GM21528 (cell line): Measurements from ENCODE around the gene MYRFL.
A peak's percentile ranks its signal among the peaks of the same experiment; 100 is the strongest.

Source experiments
- ATAC-seq: cut with Tn5 transposase; IDR thresholded peaks from one replicate; pipeline ENCODE4 v1.9.1; 2021; ENCODE audit warnings: mild to moderate bottlenecking, moderate library complexity; ENCODE audit not compliant: unreplicated experiment, low FRiP score

MYRFL gene

DNA sequence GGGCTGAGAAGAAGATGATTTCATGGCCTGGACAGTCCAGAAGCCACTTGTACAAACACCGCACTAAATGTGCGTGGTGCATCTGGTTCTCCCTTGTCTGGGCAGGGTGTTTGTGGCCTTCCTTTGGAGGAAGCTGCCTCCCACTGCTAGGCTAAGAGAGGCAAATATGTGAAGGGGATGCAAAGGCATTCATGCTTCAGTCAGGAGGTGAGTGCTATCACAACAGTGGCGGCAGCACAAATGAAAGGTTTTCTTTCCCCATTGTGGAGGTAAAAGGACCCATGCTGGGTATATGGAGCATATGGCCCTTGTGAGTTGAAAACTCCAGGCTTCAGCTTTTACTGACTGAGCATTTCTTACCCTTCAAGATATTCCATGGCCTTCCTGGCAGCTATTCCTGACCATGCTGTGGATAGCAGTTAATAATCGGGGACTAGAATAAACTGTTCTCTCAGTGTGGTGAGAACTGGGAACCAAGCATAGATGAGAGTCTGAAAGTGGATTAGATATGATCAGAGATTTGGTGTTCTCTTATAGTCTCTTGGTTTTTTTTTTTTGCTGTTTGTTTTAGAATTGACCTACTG lies 69.9 kb downstream of the MYRFL start:
- ATAC-seq = no peak

DNA sequence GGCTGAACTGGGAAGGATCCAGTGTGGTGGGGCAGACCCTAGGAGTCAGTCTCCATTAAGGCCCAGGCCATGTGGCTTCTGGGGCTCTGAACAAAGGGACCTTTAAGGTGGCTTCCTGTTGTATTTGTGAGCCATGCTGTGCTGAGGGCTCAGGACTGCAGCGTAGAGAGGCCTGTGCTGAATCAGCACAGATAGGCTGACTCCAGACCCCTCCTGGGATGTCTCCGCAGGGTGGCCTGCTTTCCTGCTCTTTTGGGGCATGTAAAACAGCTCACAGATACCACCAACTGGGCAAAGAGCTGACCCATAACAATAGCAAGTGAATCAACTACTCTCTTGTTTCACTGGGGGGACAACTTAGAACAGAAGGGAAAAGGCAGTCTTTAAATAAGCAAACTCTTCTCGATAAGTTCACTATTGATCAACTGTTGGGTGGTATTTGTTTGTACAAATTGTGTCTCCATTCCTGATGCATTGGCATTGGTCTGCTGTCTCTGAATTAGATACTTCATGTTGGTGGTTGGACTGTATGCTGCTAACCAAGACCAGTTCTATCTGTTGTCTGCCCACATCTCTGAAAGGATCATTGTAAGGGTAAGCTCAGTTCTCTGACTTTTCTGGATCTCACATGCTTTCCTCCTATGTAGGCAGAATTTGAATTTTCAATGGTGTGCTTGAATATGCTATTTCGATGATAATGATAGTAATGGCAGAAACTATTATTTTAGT lies 71.8 kb downstream of the MYRFL start:
- ATAC-seq = no peak

DNA sequence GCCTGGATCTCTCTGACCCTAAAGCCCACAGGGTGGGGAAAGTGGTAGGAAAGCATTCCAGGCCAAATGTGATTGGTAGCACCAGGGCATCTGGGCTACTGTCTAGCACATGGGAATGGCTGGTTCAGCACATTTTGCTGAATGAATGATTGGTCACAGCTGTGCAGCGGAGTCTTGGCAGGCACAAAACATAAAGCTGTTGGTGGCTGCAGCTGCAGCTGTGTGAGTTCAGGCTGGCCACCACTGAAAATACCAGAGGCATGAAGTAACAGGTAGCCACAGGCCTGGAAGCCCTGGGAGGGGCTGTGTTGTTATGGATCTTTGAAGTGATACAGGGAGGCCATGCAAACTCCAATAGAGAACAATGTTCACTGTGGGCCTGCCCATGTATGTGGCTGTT lies 72.7 kb downstream of the MYRFL start:
- ATAC-seq = no peak

DNA sequence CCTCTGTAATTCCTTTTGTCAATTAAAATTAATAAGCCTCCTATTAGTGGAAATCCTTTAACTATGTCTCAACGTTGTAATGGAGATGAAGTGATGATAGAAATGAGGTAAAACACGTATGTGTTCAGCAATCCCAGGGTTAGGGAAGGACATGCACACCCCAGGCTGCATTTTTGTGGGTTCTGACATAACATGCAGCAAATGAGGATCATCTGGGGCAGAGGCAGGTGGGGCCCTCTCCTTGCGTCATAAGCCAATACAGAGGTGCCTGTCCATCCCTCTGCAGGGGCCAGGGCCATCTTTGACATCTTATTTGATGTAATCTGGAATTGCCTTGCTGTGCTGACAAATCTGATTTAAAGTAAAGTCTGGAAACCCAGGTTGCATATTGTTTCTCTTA lies 73.2 kb downstream of the MYRFL start:
- ATAC-seq = no peak

DNA sequence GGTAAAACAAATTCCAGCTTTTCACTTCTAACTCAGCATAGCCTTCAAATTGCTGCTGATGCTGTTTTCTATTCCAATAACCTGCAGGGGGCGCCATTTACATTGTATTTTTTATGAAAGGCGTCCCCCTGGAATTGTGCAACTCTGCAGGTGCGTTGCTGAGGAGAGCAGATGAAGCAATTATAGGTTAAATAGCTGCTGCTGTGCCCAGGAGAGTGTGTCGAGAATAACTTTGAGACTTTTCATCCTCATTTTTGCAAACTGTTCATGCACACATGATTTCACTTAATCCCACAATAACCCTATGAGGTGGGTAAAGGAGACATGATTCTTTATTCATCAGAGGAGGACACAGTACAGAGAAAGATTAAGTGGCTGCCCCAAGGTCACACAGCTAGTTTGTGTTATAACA lies 75.7 kb downstream of the MYRFL start:
- ATAC-seq = peak; percentile 80

DNA sequence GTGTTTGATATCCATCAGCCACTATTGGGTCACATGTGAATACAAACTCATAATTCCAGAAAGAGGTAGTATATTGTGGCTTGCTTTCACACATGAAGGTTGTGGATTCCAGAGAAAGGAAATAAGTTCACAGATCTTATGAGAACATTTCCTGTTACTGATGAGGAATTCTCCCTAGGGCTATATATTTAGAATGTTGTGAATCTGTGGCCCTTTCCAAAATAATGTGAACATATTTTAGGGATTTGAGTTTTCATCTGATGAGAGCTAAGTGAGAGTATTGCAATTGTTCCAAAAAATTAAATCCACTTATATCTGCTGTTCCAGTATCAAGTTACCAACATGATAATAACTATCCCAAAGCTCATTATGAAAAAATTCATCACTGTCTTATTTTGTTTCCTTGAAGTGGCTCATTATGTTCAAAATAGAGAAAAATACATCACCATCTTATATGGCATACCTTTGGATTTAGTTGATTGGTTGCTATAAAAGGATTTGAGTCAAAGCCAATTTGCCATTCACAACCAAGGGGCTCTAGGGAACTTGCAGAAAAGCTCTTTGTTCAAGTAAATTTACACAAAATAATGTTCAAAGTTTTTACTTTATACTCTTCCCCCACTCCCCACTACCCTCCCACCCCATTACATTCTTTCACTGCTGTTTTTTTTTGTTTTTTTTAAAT lies 76.3 kb downstream of the MYRFL start:
- no peak for ATAC-seq

DNA sequence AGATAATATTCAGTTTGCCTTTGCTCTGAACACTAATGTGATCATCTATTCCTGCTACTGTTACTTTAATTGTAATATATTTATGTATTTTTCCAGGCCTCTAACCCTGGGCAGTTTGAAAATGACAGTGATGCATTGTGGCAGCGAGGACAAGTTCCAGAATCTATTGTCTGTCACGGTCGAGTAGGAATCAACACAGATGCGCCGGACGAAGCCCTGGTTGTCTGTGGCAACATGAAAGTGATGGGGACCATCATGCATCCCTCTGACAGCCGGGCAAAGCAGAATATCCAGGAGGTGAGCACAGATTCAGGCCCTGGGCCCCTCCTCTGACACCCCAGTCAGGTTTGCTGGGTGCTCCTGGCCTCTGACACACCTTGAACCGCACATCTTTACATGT lies 78.5 kb downstream of the MYRFL start:
- no peak for ATAC-seq

DNA sequence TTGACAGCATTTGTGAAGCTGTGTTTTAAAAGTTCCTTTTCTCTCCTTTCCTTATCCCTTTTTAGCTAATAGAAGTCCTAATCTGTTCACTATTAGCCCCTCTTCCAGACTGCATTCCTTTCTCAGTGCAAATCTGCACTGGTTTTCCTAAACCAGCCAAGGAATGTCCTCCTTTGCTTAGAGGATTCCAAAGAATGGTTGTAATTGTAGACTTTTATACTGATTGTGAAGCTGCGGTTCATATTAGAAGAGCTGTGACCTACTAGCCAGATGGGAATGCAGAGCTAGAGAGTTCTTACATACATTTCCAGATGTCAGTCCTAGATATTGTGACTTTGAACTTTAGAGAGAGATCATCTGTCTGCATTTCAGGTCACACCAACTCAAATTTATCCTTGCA lies 79.8 kb downstream of the MYRFL start:
- ATAC-seq = no peak

DNA sequence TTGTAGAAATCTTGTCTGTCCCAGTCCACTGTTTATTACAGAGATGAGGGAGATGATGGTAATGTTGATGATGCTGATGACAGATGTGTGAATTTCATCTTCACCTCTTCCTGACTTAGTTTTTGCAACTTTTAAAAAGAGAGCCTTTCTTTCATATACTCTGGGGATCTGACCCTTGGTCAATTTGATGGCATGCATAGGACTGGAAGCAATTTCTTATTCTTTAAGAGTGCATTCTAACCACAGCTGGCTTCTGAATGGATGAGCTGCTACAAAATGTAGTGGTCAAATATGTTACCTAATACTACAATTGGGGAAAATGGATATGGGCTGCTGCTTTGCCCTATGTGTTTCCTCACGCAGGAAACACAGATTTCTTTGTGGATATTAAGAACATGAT lies 80.8 kb downstream of the MYRFL start:
- no peak for ATAC-seq

DNA sequence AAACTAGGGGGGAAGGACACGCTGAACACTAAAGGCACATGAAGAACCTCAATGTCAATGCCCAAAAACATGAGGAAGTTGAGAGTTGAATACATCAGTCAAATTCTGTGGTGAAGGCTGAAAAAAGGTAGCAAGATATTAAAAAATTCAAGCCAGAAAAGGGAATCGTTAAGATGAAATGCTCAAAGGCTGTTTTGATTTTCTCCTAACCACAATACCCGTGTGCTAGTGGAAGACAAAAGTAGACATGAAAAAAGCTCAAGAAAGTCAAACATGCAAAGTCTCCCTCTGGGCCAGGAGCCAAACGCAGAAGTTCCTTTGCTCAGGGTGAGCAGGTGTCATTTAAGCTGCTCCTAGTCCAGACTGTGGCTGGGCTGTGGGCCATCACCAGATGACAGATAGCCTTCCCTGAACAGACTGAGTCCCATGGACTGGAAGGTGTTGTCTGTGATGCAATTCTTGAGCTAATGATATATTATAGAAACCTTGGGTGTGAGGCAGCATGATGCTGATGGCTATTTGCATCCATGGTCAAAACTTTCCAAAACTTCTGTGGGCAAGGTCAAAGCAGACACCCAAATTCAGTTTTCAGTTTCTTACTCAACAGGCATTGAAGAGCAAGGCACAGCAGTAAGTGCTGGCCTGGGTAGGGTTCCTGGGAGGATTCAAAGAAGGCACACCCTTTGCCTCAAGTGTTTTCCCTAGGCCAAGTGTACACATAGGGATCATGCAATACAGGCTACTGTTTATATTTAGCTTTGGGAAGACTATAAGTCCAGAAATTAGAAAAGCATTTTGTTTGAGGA lies 81.6 kb downstream of the MYRFL start:
- peak; percentile 91 for ATAC-seq

DNA sequence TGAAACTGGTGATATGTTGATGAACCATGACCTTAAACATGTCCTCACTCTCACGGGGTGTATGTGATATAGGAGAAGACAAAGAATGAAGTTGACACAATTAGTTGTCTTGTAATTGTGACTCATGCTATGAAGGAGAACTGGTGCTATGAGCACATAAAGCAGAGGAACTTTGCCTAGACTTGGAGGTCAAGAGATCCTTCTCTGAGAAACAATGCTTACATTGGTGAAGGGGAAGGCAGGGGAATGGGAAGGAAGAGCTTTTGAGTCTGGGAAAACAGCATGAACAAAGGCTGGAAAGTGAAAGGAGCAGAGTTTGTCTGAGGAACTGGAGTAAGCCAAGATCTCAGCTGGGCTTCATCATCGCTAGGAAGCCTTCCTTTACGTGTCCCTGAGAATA lies 83.2 kb downstream of the MYRFL start:
- ATAC-seq = no peak

DNA sequence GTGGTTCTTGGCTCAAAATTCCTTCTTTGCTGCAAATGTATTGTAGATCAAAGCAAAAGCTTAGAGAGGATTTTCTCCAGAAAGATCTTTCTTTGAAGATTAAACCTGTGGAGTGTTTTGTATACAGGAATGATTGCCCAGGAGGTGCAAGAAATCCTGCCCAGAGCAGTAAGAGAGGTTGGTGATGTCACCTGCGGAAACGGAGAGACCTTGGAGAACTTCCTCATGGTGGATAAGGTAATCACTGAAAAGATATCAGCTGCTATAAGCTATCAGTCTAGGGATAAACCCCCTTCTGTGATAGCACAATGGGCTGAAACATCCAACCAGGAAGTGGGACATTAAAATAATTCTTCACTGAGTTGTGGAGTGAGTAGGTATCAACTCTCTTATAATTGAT lies 85.7 kb downstream of the MYRFL start:
- ATAC-seq = no peak

DNA sequence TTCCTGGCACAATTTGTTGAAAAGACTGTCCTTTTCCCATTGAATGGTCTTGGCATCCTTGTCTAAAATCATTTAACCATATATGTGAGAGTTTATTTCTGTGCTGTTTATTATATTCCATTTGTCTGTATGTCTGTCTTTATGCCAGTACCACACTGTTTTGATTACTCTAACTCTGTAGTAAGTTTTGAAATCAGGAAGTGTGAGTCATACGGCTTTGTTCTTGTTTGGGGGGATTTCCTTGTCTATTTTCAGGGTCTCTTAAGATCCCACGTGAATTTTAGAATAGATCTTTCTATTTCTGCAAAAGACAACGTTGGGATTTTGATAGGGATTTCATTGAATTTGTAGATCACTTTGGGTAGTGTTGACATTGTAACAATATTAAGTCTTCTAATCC lies 88.5 kb downstream of the MYRFL start:
- ATAC-seq = no peak

DNA sequence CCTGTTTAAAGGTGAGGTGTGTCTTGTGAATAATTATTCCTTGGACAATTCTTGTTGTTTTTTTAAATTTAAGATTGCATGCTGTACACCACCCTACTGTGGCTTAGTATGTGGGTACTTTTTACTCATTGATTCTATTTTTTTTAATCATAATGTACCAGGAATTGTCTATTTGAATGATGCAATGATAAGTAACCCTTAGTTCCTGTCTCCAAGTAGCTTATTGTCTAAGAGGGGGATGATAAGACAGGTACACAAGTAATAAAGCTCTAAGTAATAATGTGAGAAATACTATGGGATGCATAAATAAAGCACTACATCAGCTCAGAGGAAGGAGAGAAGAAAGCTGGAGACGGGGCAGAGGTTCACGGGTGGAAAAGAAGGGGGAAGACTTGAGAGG lies 90.9 kb downstream of the MYRFL start:
- ATAC-seq = no peak

DNA sequence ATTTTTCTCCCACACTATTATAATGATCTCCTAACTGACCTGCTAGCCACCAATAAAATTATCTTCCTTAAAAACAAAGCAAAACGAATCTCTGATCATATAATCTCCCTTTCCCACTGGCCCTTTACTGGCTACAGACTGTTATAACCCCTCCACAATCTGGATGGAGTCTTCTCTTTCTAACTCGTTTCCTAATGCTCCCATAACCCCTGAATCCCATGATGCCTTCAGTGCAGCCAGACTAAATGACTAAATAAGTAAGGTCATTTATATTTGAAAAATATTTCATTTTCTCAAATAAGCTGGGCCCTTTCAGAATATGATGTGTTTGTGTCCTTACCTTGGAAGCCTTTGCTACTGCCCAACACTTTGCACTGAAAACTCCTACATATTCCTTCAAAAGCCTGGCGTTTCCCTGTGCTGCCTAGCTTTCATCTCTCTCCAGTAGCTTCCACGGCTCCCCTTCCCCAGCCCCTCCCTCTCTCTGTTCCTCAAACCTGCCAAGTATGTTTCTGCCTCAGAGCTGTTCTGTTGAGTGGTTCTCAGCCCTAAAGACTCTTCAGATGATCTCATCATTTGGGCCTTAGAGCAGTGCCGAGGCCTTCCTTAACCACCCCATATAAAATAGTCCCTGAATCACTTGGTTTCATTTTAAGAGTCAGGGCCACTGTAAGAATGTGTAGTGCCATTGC lies 91.7 kb downstream of the MYRFL start:
- ATAC-seq = no peak

DNA sequence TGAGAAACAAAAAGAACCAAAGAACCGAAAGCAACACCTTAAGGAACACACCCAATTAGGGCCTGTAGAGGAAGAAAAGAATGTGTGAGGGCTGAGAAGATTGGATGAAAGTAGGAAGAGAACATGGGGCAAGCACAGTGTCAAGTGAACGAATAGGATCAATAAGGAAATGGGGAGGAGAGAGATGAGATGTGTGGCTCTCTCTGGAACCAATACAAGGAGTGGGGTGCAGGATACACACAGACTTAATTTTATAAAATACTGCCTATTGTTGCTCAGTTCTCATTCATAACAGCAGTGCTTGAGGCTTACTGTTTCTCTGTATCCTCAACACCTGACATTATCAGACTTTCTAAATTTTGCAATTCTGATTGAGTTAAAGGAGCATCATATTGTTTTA lies 93.3 kb downstream of the MYRFL start:
- ATAC-seq = no peak

DNA sequence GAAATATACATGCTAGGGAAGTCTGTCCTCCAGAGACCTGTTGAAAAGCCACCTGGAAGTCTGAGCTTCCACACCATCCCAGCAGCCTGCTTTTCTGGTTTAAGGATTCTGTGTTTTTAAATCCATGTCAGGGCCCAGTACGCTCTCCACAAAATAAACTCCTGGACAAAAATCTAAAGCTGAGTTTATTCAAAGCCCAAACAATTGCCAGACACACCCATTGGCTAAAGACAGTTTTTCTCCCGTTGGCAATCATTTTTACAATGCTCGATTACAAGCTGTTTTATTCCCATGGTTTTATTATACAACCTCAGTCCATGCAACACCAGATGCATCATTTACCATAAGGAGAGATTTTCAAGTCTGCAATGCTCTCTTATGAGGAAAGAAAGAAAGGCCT lies 94.5 kb downstream of the MYRFL start:
- no peak for ATAC-seq

DNA sequence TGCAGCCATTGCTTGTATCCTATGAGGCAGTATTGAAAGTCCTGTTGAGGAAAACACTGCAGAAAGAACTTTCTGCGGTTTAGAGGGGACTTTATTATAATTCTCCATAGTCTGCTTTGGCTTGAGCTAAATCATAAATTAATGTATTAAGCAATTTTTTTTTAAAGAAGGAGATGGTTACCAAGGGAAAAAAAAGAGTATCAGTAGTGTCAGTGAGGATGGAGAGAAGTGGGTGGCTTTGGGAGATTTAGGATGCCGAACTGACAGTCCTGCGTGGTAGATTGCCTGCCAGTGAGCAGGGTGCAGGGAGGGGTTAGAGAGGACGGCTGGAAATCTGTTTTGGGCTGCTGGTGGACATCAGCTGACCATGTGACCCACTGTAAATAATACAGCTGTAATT lies 96.8 kb downstream of the MYRFL start:
- no peak for ATAC-seq

DNA sequence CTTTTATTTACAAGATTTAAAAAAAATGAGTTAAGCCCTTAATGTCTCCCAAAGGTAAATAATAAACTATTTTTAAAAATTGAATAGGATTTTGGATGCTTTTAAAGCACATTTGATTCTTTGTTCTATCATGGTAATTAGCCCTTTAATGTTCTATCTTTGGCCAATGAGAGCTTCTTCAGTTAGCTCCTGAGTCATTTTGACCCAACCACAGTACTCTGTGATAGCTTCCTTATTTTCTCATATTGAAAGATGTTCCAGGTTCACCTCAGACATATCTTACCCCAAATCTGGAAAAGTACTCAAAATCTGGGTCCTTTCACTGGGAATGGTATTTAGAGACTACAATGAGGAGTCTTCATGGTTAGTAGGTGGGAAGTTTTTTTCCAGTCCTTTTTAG lies 98.0 kb downstream of the MYRFL start:
- no peak for ATAC-seq

DNA sequence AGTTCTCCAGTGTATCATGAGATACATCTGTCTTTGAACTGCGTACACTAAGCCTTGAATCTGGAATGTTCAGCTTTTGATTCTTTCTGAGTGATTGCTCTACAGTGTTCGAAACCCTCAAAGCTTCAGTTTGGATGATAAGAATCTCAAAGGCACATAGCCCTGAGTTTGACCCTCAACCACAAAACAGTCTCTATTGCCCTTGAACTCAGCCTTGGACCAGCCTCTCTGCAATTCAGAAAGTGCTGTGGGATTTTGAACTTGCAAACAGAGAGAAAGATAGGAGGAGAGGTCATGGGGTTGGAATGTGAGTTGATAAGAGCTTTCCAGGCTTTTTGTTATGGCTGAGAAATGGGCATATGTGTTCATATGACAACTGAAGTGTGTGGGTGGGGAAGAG lies 100.3 kb downstream of the MYRFL start:
- ATAC-seq = no peak

DNA sequence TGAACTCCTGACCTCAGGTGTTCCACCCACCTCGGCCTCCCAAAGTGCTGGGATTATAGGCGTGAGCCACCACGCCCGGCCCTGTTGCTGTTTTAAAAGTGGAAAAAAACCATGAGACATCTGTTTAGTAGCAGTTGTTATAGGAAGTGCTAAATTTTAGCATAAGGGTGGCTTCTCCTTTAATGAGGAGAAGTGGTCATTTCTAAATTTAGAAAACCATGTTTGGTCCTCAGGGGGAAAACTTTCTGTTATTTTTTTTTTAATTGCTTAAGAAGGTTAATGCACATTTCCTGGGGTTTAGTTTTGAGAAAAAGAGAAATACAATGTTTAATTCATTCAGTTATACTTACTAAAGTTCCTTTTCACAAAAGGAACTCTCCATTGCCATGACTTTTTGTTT lies 102.1 kb downstream of the MYRFL start:
- ATAC-seq = no peak
